Gastrocnemius medialis (tissue), 4 donors: ENCODE data around the gene ENOPH1.

Experiments
- POLR2A ChIP-seq, 2 donors: fragments of 450-650 bp; IDR thresholded peaks; one replicate each; pipeline ENCODE4 v1.6.1; 2017; ENCODE audit warnings: antibody characterized with exemption in 2 of 2, mild to moderate bottlenecking in 2 of 2, moderate library complexity in 2 of 2
- TF ChIP-seq, protein P1 (sequence below), 5 experiments: fragments of 450-650 bp in 3 of 5; fragments of 200-600 bp in 2 of 5; sonication (generic) in 2 of 5; IDR thresholded peaks in 4 of 5; conservative IDR thresholded peaks in 1 of 5; 1 replicate in 4 of 5; 2 replicates in 1 of 5; pipeline ENCODE4 v1.5.1; 2016 to 2019; ENCODE audit warnings: antibody characterized with exemption in 5 of 5, mild to moderate bottlenecking in 3 of 5, moderate library complexity in 3 of 5

DNA sequence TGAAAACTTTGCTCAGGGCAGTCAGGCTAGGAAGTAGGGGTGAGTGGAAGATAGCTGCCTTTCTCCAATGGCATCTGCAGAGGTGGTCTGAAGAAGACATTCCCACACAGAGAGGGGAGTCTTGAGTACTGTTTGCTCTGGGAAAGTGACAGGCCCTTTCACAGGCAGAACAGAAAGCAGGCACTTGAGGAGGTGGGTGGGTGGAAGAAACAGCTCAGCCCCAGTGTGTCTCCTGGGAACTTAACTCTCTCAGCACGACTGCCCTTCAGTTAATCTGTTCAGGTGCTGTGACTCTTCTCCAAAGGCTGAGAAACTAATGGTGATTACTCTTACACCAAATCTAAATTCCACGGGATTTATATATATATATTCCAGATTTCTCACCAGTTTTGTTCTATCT lies 28.3 kb downstream of the ENOPH1 start:
- TF ChIP-seq, protein P1, sequence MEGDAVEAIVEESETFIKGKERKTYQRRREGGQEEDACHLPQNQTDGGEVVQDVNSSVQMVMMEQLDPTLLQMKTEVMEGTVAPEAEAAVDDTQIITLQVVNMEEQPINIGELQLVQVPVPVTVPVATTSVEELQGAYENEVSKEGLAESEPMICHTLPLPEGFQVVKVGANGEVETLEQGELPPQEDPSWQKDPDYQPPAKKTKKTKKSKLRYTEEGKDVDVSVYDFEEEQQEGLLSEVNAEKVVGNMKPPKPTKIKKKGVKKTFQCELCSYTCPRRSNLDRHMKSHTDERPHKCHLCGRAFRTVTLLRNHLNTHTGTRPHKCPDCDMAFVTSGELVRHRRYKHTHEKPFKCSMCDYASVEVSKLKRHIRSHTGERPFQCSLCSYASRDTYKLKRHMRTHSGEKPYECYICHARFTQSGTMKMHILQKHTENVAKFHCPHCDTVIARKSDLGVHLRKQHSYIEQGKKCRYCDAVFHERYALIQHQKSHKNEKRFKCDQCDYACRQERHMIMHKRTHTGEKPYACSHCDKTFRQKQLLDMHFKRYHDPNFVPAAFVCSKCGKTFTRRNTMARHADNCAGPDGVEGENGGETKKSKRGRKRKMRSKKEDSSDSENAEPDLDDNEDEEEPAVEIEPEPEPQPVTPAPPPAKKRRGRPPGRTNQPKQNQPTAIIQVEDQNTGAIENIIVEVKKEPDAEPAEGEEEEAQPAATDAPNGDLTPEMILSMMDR (IDR thresholded peaks at IDR 0.05 in 4 of 5, conservative IDR thresholded peaks at IDR 0.05 in 1 of 5): no peak
- TF ChIP-seq POLR2A (IDR thresholded peaks at IDR 0.05): no peak
